ENCODE results near the gene SATB1. TPM values are rescaled to one million over a fixed set of nuclear protein-coding genes. Genes with fewer than 3 reads are reported as not detected.

Gene SATB1
- total RNA-seq, 1 donor from 2014 or later = 16.5 TPM

DNA sequence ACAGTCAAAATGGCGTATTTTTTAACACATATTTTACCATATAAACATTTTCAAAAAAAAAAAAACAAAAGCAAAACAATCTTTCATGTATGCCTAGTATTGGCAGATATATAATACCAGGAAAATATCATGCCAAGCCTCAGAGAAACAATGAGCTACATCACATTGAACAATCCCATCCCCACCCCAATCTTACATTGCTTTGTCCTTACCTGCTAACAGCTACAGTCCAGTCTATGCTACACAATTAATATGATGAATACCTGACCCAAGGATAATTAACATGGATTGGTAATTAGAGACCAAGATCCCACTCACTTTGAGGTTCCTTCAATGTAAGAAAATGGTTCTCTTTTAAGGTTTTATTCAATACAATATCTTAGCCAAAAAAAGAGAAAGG lies 7.6 kb upstream of the SATB1 start:
- no peak for DNase-seq (ENCODE audit: low spot score)

DNA sequence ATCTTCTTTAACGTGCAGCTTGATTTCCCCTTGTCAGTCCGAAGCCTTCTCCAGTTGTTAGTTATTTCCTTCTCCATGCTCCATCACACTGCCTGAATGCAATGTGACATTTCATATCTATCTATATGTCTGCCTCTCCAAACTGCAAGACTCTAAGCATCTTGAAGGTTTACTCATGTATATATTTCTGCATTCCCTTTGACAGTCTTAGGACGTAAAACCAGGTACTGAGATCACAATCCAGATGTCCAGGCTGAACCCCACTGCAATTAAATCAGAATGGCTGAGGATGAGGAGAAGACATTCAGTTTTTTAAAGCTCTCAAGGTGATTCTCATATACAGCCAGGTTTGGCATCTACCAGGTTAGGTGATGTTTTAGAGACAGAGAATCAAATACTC lies 6.1 kb upstream of the SATB1 start:
- DNase-seq (ENCODE audit: low spot score) = no peak

DNA sequence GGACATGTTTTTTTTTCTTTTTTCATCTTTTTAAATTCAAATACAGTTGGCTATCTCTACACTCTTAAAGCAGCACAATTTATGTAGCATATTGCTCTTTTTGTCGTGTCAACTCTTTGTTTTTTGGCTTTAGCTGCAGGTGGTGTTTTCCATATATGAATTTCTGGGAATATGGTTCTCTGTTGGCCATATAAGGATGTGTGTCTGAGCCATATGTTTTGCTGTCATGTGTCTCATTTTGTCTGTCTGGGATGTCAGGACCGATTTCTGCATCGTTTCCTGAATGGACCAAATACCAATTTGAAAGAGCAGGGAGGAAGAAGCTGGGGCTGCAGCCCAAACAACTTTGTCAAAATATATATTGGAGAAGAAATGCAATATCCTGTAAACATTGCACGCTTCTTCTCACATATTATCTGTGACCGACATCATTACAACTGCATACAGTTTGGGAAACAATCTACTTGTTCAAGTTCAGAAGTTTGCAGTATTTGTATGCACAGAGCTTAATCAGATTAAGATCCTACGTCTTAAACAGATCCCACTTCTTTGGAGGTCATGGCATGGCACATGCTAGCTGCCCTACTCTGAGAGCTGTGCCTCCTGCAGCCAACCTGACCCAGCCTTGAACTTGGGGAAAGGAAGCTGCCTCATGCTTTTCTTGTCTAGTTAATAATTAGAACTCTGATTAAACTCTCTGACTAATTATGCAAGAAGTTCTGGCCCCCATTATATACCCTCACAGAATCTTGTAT lies 4.0 kb upstream of the SATB1 start:
- DNase-seq (ENCODE audit: low spot score) = no peak

DNA sequence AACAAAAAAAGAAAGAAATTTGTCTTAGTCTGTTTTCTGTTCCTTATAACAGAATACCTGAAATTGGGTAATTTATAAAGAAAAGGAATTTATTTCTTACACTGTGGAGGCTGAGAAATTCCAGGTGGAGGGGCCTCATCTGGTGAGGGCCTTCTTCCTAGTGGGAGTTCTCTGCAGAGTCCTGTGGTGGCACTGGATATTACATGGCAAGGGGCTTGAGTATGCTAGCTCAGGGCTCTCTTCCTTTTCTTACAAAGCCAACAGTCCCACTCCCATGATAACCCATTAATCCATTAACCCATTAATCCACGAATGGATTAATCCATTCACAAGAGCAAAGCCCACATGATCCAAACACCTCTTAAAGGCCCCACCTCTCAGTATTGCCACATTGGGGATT lies 2.9 kb upstream of the SATB1 start:
- no peak for DNase-seq (ENCODE audit: low spot score)

DNA sequence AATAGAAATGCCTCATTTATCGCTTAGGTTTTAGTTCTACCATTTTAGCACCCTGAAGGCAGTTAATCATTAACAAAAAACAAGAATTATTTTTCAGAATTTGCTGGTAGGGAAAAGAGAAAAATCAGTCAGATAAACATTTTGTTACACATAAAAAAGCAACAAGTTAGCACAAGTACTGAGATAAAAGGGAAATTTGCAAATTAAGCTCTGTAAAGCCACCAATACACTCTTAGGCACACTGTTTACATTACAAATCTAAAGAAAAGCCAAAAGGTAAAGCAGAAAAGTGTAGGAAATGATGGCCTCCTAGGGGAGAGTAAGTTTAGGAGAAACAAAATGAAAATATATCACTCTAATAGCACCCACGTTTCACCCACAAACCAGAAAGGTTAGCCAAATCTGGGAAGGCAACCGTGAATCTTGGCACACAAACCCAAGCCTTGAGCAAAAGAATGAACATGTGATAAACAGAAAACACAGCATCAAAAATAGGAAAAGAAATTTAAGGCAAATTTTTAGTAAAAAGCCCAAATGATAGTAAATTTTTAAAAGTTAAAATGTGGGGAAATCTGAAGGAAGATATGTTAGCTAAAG lies 1.6 kb upstream of the SATB1 start:
- no peak for DNase-seq (ENCODE audit: low spot score)

DNA sequence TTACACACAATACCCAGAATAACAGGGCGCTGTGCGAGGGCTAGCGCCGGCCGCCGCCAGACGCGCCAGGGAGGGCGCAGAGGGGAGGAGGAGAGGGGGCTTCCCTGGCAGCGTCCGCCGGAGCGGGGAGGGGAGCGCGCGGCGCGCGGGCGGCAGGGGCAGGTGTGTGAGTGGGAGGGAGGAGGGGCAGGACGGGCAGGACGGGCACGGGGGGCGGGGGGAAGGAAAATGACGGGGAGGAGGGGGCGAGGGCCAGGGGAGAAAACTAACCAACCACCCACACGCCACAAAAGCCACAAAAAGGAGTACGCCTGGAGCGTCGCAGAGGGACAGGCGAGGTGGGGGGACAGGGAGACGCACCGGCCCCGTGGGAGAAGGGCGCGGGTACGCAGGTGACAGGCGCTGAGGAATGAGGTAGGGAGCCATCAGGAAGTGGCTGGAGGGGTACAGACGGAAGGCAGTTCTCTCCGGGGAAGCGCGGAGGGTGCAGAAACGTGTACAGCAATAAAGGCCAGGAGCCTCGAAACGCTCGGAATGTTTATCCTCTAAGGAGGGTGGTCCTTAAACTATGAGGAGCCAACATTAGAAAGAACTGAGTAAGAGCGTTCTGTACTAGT lies 610 bp upstream of the SATB1 start:
- DNase-seq (ENCODE audit: low spot score) = no peak

DNA sequence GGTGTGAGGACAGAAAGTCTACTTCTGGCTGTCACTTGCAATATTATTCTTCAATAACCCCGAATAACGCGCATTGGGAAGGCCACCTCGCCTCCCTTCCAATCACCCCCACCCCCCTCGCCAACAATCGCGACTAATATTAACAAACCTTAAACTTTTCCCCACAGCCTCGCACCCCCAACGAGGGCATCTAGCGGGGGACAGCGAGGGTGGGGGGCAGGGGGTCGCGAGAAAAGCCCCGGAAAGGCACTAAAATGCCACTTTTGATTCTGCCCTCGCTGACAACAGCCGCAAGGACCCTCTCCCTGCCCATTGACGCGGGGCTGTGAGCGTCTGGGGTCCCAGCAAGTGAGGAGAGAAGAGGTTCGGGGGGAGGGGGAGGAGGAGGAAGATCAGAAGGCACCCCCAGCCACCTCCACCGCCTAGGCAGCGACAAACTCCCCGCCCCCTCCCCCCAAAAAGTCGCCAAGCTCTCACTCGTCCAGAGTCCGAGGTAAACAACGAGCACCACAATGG lies 868 bp downstream of the SATB1 start:
- DNase-seq (ENCODE audit: low spot score) = no peak

DNA sequence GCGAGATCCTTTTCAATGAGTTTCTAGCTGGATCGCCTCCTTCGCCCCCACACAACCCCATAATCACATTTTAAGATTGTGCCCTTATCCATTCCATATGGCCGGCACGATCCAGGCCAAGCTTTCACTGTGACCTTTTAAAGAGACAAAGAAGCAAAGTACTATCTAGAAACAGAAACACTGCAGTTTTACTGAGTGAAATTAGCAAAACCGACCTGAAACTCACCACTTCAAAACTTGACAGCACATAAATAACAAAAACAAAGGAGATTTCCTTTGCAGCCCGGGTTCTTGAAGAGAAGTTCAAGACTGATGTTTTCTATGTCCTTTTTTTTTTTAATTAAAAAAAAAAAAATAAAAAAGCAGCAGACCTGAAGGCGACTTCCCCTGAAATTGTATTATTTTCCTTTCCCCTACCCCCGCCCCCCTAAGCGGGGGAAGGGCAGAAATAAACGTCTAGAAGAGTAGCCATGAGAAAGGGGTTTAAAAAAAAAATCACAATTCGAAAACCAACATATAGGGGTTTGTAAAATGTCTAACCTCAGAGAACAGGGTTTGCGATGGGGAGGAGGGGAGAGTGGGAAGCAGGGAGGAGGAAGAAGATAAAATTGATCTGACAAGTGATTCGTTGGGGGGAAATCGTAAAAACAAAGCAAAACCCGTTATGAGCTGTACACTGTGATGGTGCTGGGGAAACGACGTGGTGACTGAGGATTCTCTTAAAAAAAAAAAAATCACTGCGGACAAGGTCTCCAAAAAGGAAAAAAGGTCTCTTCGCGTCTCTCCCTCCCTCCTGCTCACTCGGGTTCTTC lies 1.5 kb downstream of the SATB1 start:
- no peak for DNase-seq (ENCODE audit: low spot score)

DNA sequence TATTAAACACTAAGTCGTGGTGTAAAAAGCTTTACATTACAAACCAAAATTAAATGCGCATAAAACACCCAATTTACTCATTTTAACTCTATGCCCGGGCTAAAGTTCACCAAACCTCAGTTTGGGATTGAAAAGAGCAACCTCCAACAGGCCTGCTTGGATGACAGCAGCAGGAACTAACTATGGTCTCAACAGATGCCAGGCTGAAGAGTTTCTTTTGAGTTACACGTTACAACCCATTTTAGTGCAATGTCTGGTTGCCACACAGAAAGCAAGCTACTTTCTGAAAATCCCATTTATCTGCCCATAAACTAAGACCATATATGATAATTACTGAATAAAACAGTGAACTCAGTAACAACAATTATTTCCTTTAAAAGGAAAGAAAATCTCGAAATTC lies 2.2 kb downstream of the SATB1 start:
- no peak for DNase-seq (ENCODE audit: low spot score)

DNA sequence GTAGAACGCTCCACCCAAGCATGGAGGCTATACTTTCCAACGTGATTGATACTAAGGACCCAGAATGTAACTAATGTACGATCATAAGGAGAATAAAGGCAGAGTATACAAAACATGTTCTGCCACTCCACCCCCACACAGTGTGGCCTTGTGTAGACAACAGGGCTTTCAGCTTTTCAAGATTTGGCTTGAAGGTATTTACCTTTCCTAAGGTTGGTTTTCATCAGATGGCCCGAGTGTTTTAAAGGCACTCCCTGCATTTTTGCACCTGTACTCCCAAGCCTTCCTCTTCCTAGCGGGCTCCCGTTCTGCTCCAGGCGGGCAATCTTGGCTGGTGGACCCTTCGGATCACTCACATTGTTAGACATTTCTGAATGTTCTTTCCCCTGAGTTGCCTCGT lies 4.6 kb downstream of the SATB1 start:
- DNase-seq (ENCODE audit: low spot score) = no peak

DNA sequence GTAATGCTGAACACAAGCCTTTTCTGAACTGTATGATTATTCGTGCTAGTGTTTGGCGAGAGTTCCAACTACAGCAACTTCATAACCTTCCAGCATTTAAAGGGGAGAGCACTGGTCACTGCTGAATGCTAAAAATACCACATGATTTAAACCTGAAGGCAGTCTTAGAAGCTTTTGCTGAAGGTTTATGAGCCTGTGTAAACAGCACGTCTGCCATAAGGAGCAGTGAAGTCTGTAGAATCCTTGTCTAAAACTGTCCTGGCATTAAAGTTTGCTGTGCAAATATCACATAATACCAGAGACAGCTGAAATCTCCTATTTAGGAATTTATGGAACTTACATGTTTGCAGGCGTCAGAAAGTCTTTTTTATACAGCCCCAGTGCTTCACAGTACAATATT lies 5.9 kb downstream of the SATB1 start:
- no peak for DNase-seq (ENCODE audit: low spot score)

DNA sequence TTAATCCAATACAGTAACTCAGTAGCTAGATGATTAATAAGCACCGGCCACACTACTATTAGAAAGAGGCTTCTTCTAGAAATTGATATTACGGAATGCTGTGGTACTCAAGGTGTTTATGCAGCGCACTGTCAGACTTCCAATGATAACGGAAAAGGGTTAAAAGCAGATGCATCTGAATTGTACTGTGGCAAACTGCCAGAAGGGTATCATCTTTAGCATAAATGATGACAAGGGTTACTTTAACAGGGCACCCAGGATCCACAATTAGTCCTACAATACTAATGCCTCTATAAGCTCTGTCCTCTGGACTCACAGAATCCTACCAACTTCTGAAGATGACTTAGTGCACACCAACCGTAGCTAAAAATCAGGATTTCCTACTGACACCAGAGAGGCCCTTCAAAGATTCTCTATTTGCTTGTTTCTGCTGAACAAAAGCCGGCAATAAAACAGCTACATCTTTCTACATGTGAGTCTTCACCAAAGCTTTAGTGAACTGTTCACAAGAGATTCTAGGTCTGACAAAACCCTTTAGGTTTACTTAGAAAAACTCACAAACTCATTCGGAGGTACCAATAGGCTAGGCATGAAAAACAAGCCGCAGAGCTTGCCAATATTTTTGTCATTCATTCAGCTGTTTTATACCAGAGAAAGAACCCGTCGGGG lies 7.1 kb downstream of the SATB1 start:
- no peak for DNase-seq (ENCODE audit: low spot score)

DNA sequence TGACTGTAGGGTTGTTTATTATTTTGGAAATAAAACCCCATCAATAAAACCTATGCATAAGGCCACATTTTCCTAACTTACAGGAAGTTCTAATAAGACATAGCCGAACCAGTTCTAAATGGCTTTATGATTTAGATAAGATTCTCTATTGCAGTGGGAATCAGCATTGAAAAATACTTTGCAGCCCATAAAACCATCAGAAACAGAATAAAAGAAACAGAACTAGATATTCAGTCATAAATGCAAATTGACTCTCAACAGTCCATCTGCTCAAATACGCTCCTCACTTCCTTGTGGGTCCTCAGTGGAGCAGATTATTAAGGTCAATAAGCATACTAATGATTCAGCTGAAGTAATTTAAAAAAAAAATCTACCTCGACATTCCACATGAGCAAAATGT lies 8.8 kb downstream of the SATB1 start:
- no peak for DNase-seq (ENCODE audit: low spot score)

DNA sequence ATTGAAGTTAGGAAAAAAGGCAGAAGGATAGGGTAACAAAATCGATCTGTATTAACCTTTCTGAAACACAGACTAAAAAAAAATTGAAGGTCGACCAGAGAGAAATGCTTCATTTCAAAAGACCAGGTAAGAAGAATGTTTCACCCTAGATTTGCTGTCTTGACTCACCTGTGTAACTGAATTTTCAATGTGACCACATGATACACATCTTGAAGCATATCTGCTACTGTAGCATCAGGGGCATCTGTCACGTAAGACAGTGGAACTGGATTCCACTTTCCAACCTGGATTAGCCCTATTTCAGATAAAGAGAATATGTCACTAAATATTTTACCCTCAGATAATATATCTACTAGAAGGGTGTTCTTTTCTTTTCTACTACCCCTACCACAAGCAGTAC lies 9.3 kb downstream of the SATB1 start:
- no peak for DNase-seq (ENCODE audit: low spot score)

DNA sequence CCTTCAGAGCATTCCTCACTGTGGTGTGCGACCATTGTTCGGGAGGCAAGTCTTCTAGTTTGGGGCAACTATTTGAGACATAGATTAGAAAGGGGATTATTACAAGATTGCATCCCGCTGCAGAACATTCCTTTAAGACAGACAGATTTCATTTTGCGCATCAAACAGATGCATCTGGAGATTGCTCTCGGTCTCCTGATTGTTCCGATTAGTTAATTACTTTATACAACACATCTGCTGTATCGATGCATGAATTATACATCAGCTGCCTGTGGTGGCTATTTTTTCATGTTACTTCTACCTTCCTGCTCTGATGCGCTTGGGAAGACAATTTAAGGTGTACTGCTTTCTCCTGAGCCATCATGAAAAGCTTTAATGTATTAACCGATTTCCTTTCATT lies 10.0 kb downstream of the SATB1 start:
- DNase-seq (ENCODE audit: low spot score) = no peak

DNA sequence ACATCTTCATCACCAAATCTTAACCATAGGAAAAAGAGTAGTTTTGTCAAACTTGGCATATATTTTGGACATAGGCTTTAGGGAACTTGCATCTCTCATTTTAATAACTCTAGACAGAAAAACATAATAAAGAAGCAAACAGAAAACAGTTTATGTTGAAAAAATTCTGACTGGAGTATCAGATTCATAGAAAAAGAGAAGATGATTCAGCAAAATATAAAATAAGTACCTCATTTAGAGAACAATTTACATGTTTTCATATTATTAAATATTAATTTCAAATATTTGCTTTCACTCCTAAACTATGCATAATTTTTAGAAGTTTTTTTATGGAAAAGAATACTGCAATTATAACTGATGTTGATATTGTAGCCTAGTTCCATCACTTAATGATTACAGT lies 12.5 kb downstream of the SATB1 start:
- no peak for DNase-seq (ENCODE audit: low spot score)

DNA sequence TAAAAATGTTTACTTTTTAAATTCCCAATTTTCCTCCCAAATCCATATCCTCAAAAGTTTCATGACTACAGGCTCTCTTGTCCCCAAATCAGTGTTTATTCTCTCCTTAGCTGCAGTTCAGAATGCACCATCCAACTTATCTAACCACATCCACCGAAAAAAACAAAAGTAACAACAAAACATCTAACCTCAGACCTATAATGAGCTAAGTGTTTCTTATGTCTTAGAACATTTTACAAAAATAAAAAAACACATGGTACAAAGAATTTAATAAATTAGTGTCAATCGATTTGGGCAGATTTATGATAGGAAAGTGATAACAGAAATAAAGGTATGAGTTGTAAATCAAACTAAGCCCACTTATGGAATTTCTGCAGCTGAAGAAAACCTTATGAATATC lies 13.6 kb downstream of the SATB1 start:
- DNase-seq (ENCODE audit: low spot score) = no peak

DNA sequence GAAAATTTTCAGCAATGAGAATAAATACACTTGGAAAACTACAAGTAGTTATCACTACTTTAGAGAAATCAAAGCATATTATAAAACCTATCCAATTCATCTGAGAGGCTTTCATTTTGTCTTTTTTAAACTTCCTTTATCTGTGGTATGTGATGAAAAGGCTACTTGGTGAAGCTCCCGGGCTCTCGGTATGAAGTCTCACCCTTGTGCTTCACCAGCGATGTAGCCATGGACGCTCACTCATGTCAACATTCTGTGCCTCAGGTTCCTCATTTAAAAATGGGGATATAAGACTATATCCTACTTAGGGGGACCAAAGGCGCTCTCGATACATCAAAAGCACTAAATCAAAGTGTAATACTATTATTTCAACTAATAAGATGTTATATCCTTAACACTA lies 14.9 kb downstream of the SATB1 start:
- DNase-seq (ENCODE audit: low spot score) = no peak

DNA sequence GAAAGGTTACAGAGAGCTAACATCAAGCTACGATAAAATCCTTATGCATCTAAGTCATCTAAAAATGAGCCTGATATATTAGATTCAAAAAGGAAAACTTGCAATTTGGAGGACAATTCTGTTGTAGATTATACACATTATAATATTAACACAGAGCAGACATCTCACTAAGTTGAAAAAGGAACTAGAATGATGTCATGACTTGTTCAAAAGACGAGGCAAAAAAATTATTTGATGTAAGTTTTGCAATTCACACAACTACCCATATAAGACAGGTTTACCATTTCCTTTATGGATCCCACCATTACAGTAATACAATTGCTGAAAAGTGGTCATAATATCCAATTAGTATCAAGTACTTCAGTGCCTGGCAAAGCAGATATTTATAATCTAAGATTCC lies 15.9 kb downstream of the SATB1 start:
- no peak for DNase-seq (ENCODE audit: low spot score)

DNA sequence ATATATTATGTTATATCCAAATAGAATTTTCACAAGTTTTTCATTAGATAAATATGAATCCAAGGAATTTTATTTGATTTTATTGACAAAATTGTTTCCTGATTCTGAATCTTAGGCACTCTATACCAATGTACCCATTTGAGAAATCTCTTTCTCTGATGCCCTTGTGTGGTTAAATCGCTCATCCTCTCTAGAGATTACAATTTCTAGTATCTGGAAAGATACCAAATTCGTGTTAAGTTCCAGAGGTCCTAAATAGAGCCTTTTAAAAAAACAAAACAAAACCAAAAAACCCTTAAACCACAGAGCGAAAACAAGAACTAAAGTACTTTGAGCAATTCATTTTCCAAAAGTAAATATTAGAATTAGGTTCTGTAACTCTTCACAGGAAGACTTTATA lies 20.0 kb downstream of the SATB1 start:
- DNase-seq (ENCODE audit: low spot score) = no peak

DNA sequence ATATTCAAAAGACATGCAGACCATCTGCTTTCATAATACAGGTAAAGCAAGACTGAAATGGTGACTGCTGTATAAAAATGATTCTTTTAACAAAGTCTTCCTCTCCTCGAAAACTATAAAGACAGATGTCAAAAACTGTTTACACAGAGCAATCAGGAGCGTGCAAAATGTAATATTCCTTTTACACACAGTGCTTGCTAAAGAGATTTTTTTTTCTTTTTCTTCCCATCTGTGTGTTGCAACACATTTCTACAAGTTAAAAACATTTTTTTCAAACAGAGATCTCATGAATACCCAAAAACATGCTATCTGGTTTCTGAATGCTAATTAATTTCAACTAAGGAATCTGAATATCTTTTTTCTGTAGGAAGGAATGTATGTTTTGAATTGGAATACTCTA lies 22.1 kb downstream of the SATB1 start:
- no peak for DNase-seq (ENCODE audit: low spot score)

Measured in mesenteric fat pad (tissue), 1 donor.